Kidney epithelial cell (primary cell): ENCODE results near the gene SHANK1. TPM values are rescaled to one million over a fixed set of nuclear protein-coding genes. Genes with fewer than 3 reads are reported as not detected.

Source experiments
- DNase-seq: peaks from one replicate; pipeline ENCODE4 v3.0.0-alpha.2; 2010; ENCODE audit warnings: low read depth
- H3K27me3 ChIP-seq: 2 replicates; pipeline ENCODE4 v1.6.0; 2011; ENCODE audit warnings: low read length; ENCODE audit not compliant: control insufficient read depth, insufficient read depth
- H3K36me3 ChIP-seq: 2 replicates; pipeline ENCODE4 v1.5.1; 2011; ENCODE audit warnings: low read length; ENCODE audit not compliant: control insufficient read depth, insufficient read depth
- H3K4me3 ChIP-seq: 2 replicates; pipeline ENCODE4 v1.5.1; 2011; ENCODE audit warnings: low read depth, mild to moderate bottlenecking, control low read depth, low read length
- CTCF ChIP-seq: IDR thresholded peaks from 2 replicates; pipeline ENCODE4 v1.5.1; 2011; ENCODE audit warnings: mild to moderate bottlenecking, moderate library complexity, low read length, control low read depth, inconsistent platforms; ENCODE audit not compliant: insufficient read depth, poor library complexity, severe bottlenecking
- total RNA-seq: library from RNA; depleted of rRNA; stranded (reverse); fragments of >200 nt; gene quantifications from 2 replicates; pipeline ENCODE4 v1.2.3, GENCODE V29; 2015

SHANK1 gene
- total RNA-seq, 1 donor from 2014 or later, result 1.6 TPM

DNA sequence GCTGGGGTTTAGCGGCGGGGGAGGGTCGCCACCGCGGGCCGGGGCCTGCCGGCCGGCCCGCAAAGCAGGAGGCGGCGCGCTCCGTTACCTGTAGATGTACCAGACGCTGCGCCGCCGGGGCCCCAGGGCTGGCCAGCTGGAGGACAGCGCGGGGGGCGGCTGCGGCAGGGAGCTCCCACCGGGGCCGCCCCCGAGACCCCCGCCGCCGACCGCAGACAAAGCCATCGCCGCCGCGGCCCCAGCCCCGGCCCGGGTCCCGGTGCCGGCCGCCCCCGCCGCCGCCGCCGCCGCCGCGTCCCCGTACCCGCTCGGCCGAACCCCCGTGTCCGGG lies 24.8 kb downstream of the SHANK1 start:
- Histone ChIP-seq H3K4me3 (no peak overlapping the region), H3K36me3 (no peaks in the 10 kb centered on the region), H3K27me3 (peaks cover 34% of the 10 kb centered on the region)
- DNase-seq, result no peak
- no peak for TF ChIP-seq CTCF

- Histone ChIP-seq H3K4me3 (no peak overlapping the region), H3K27me3 (peaks cover 34% of the 10 kb centered on the region), H3K36me3 (no peaks in the 10 kb centered on the region)
- TF ChIP-seq CTCF, result no peak
- DNase-seq, result no peak
These were observed 26.3 kb downstream of the SHANK1 start for GRCh38 chr19:50693064-50693975.

GRCh38 chr19:50690439-50690838 lies 29.2 kb downstream of the SHANK1 start:
- TF ChIP-seq CTCF, result no peak
- DNase-seq, result no peak
- Histone ChIP-seq H3K27me3 (peaks cover 23% of the 10 kb centered on the region), H3K36me3 (no peaks in the 10 kb centered on the region), H3K4me3 (no peak overlapping the region)

DNA sequence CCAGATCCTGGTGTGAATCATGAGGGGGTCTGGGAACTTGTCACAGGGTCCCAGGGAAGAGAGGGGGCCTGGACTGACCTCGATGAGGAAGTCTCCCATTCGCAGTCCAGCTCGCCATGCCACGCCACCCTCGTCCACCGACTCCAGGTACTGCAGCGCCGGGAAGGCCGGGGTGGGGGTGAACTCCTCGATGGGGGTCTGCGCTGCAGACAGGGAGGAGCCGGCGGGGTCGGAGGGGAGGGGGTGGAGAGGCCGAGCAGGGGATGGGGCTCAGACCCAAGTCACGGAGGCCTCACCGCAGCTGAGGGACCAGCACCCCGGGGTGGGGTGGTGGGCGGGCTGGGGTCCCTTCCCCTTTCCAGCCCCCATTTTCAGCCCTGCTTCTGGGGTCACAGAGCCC lies 30.8 kb downstream of the SHANK1 start:
- TF ChIP-seq CTCF, result no peak
- peaks cover 12% of the 10 kb centered on the region for H3K27me3 ChIP-seq

DNA sequence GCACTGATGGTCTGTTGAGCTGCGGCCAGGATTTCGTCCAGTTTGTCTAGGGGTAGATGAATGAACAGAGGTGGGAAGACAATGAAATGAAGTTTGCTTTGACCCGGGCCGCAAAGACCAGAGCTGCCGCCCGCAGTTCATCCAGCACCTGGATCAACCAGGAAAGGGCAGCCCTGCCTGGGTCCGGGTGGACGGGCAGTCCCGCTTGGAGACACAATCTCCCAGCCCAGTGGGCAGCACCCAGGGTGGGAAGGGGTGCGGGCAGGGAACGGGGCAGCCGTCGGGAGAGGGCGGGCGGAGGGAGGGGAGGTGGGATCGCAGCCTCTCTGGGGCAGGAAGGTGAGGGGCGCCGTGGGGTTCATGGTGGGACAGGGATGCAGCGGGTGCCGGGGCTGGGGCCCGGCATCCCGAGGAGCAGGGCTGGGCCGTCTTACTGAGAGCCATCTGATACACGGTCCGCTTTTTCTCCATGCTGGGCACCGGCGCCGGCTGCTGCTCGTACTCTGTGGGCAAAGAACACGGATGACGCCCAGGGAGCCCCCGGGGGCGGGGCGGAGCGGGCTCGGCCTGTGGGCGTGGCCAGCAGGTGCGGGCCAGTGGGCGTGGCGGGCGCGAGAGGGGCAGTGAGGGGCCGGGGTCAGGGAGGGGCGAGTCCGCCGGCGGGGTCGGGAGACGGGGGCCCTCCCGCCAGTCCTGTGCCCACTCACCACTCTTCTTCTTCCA lies 33.1 kb downstream of the SHANK1 start:
- DNase-seq, result no peak
- H3K27me3 ChIP-seq, result peaks cover 2% of the 10 kb centered on the region
- no peak for TF ChIP-seq CTCF
- H3K36me3 ChIP-seq, result peaks cover 2% of the 10 kb centered on the region
- H3K4me3 ChIP-seq, result no peak overlapping the region

More for the DNA sequence above, 30.8 kb downstream of the SHANK1 start:
- no peak for DNase-seq
- Histone ChIP-seq H3K36me3 (peaks cover 2% of the 10 kb centered on the region), H3K4me3 (no peak overlapping the region)
